Upper lobe of right lung (tissue), 1 donor: ENCODE data around the gene HDDC3. TPM values are rescaled to one million over a fixed set of nuclear protein-coding genes. Genes with fewer than 3 reads are reported as not detected.

ENCODE experiments used
- ATAC-seq: fragments of 200-7000 bp; cut with Tn5 transposase; one replicate; pipeline ENCODE4 v1.9.1; 2020; ENCODE audit warnings: mild to moderate bottlenecking, moderate library complexity
- DNase-seq: peaks from one replicate; pipeline ENCODE4 v3.0.0-alpha.2; 2020
- H3K27ac ChIP-seq: fragments of 200-600 bp; one replicate; pipeline ENCODE4 v1.8.0; 2022
- H3K27me3 ChIP-seq: fragments of 200-600 bp; one replicate; pipeline ENCODE4 v1.8.0; 2022; ENCODE audit warnings: mild to moderate bottlenecking
- H3K36me3 ChIP-seq: fragments of 200-600 bp; one replicate; pipeline ENCODE4 v1.8.0; 2022
- H3K4me1 ChIP-seq: fragments of 200-600 bp; one replicate; pipeline ENCODE4 v1.8.0; 2022
- H3K4me3 ChIP-seq: fragments of 200-600 bp; one replicate; pipeline ENCODE4 v1.8.0; 2022; ENCODE audit warnings: mild to moderate bottlenecking
- H3K9me3 ChIP-seq: fragments of 200-600 bp; one replicate; pipeline ENCODE4 v1.8.0; 2022
- intact Hi-C: fragments of 100-400 bp; cut with DNase I; formaldehyde crosslinking; loops from one replicate; pipeline ENCODE4 v1.11.0; 2022
- total RNA-seq: library from RNA; stranded (reverse); fragmentation: NEBNext Ultra II Directional; extraction: Animal tissue kit (Norgen Biotek cat#: 25700); gene quantifications from one replicate; pipeline ENCODE4 v1.2.1, GENCODE V29; 2021
- TF ChIP-seq, protein P1 (sequence below): fragments of 200-600 bp; IDR thresholded peaks from one replicate; pipeline ENCODE4 v1.8.0; 2022; ENCODE audit warnings: antibody characterized with exemption
- donor health status: DM: no; HTN: yes; CAD: no; lungs with severe emphysema.

Gene HDDC3
- total RNA-seq, 1 donor from 2014 or later = 12.4 TPM

DNA sequence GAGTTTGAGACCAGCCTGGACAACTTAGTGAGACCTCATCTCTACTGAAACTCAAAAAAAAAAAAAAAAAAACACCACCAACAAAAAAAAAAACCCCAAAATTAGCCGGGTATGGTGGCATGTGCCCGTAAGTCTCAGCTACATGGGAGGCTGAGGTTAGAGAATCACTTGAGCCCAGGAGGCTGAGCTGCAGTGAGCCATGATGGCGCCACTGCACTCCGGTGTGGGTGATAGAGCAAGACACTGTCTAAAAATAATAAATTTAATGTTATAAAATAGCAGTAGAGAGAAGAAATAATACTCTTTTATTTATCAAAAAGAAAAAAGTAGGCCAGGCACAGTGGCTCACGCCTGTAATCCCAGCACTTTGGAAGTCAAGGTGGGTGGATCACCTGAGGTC is 39.8 kb upstream of the HDDC3 start:
- H3K27ac ChIP-seq = no peak overlapping the region
- no peaks in the 10 kb centered on the region for H3K9me3 ChIP-seq
- intact Hi-C loops = no loop called here
- no peaks in the 10 kb centered on the region for H3K4me1 ChIP-seq
- no peak overlapping the region for H3K4me3 ChIP-seq
- no peak for DNase-seq
- TF ChIP-seq, protein P1, sequence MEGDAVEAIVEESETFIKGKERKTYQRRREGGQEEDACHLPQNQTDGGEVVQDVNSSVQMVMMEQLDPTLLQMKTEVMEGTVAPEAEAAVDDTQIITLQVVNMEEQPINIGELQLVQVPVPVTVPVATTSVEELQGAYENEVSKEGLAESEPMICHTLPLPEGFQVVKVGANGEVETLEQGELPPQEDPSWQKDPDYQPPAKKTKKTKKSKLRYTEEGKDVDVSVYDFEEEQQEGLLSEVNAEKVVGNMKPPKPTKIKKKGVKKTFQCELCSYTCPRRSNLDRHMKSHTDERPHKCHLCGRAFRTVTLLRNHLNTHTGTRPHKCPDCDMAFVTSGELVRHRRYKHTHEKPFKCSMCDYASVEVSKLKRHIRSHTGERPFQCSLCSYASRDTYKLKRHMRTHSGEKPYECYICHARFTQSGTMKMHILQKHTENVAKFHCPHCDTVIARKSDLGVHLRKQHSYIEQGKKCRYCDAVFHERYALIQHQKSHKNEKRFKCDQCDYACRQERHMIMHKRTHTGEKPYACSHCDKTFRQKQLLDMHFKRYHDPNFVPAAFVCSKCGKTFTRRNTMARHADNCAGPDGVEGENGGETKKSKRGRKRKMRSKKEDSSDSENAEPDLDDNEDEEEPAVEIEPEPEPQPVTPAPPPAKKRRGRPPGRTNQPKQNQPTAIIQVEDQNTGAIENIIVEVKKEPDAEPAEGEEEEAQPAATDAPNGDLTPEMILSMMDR = no peak
- no peaks in the 10 kb centered on the region for H3K27me3 ChIP-seq
- no peak for ATAC-seq
- peaks cover under 1% of the 10 kb centered on the region for H3K36me3 ChIP-seq

DNA sequence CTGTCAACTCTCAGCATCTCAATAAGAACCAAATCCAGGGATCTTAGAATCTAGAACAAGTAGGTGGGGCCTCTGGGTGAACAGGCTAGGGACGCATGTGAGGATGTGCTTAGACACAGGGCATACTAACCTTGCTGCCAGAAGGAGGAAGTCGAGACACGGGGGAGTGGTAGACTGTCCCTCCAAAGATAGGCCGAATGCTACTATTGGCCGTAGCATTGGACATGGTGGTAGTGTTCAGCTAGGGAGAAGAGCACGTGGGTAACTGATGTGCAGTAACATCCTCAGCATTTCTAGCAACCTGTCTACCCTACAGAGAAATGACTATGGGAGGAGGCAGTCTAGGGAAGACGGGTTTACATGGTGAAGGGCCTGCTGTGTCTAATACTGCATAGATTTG is 37.9 kb upstream of the HDDC3 start:
- DNase-seq (no peak), ATAC-seq (no peak)
- intact Hi-C loops = no loop called here
- Histone ChIP-seq H3K27me3 (no peaks in the 10 kb centered on the region), H3K9me3 (no peaks in the 10 kb centered on the region), H3K4me3 (no peak overlapping the region), H3K36me3 (peaks cover 7% of the 10 kb centered on the region), H3K4me1 (no peaks in the 10 kb centered on the region), H3K27ac (no peak overlapping the region)
- TF ChIP-seq, protein P1 = no peak

DNA sequence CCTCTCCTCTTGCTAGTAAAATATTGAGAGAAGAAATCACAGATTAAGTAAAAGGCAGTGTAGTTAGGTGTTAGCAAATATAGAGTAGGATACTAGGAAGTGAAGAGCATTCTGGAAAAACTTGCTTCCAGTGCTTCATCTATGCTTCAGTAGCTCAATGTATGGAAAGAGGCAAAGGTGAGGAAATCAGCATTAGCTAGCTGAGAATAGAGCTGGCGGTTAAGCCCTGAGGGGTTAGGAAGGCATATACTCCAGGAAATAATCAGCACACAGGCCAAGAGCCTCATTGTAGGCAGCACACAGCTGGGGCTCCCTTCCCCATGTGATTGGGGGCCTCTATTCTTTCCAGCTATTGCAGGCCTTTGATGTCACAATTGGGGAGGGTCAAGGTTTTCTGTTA is 36.1 kb upstream of the HDDC3 start:
- Histone ChIP-seq H3K27me3 (no peaks in the 10 kb centered on the region), H3K4me3 (no peak overlapping the region), H3K9me3 (no peaks in the 10 kb centered on the region), H3K4me1 (no peaks in the 10 kb centered on the region), H3K36me3 (peaks cover 10% of the 10 kb centered on the region), H3K27ac (no peak overlapping the region)
- ATAC-seq (no peak), DNase-seq (no peak)
- intact Hi-C loops = no loop called here
- TF ChIP-seq, protein P1 = no peak

DNA sequence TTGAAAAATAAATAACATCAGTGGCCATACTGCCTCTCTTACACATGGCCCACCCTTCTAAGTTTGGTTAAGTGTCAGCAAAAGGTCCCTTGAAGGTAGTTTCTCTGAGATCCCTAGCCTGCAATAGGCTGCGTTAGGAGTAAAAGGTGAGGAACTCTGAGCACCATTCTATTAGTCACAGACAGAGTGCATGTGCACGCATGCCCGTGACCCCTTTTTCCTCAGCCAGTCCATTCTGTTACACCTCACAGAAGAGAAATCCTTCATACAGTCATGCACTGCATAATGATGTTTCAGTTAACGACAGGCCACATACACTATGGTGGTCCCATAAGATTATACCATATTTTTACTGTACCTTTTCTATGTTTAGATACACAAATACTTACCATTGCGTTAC is 34.9 kb upstream of the HDDC3 start:
- Histone ChIP-seq H3K27me3 (no peaks in the 10 kb centered on the region), H3K4me3 (no peak overlapping the region), H3K36me3 (peaks cover 15% of the 10 kb centered on the region), H3K9me3 (no peaks in the 10 kb centered on the region), H3K27ac (no peak overlapping the region), H3K4me1 (no peaks in the 10 kb centered on the region)
- intact Hi-C loops = no loop called here
- no peak for ATAC-seq
- TF ChIP-seq, protein P1 = no peak
- DNase-seq = no peak

DNA sequence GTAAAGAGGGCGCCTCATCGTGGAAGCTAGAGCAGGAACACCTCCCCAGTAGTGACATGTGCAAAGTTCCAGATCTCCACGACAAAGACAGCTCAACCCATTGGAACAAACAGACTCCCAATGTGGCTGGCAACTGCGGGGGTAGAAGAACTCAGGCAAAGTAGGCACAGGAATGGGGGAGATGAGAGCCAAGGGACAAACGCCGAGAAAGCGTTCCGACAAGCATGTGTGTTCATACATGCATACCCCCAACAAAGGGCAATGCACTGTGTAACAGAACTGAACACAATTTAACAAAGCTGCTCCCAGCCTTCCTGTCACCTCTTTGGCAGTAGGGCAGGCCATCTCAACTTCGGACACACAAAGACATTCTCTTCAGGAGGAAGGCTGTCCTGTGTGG is 33.9 kb upstream of the HDDC3 start:
- Histone ChIP-seq H3K9me3 (no peaks in the 10 kb centered on the region), H3K27me3 (no peaks in the 10 kb centered on the region), H3K36me3 (peaks cover 23% of the 10 kb centered on the region), H3K4me3 (no peak overlapping the region), H3K4me1 (no peaks in the 10 kb centered on the region), H3K27ac (no peak overlapping the region)
- TF ChIP-seq, protein P1 = no peak
- no peak for DNase-seq
- no peak for ATAC-seq
- intact Hi-C loops = no loop called here

DNA sequence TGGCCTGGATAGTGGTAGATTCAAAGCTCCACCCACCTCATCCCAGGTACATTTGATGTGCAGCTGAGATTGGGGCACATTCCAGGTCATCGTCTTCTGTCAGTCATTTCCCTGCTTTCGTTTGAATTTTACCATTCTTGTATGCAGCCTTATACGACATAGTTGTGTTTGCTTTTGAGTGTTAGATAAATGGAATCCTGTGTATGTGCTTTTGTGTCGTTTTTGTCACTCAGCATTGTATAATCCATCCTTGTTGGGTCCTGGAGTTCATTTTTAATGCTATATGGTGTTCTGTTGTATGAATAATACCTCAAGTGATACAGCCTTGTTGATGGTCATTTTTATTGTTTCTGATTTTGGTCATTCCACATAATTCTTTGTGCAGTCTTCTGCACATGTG is 29.7 kb upstream of the HDDC3 start:
- Histone ChIP-seq H3K4me3 (no peak overlapping the region), H3K27me3 (no peaks in the 10 kb centered on the region), H3K36me3 (peaks cover 28% of the 10 kb centered on the region), H3K9me3 (no peaks in the 10 kb centered on the region), H3K4me1 (peaks cover 7% of the 10 kb centered on the region), H3K27ac (no peak overlapping the region)
- TF ChIP-seq, protein P1 = no peak
- ATAC-seq (no peak), DNase-seq (no peak)
- intact Hi-C loops = no loop called here
